GM19397 (cell line): ENCODE data around the gene ISCA1.

Experiments
- ATAC-seq: cut with Tn5 transposase; IDR thresholded peaks from one replicate; pipeline ENCODE4 v1.9.1; 2021; ENCODE audit warnings: mild to moderate bottlenecking, moderate library complexity; ENCODE audit not compliant: unreplicated experiment

Gene ISCA1

GRCh38 chr9:86286278-86286677 is 3.9 kb upstream of the ISCA1 start:
- ATAC-seq, result no peak

- no peak for ATAC-seq
Measured at GRCh38 chr9:86285261-86285660, 2.9 kb upstream of the ISCA1 start.

- peak; percentile 9 for ATAC-seq
Measured at GRCh38 chr9:86282979-86283535, 719 bp upstream of the ISCA1 start.

GRCh38 chr9:86281593-86282076 is 703 bp downstream of the ISCA1 start:
- ATAC-seq, result peak; percentile 30

- ATAC-seq, result no peak
Measured at GRCh38 chr9:86280580-86280979, 1.8 kb downstream of the ISCA1 start.

- no peak for ATAC-seq
Measured at GRCh38 chr9:86279839-86280238, 2.5 kb downstream of the ISCA1 start.

- ATAC-seq, result no peak
Measured at GRCh38 chr9:86277072-86277471, 5.3 kb downstream of the ISCA1 start.

- no peak for ATAC-seq
Measured at GRCh38 chr9:86275962-86276361, 6.4 kb downstream of the ISCA1 start.

GRCh38 chr9:86274821-86275643 is 7.3 kb downstream of the ISCA1 start:
- no peak for ATAC-seq

GRCh38 chr9:86272221-86272620 is 10.1 kb downstream of the ISCA1 start:
- ATAC-seq, result no peak

- no peak for ATAC-seq
Measured at GRCh38 chr9:86263876-86264275, 18.5 kb downstream of the ISCA1 start.

GRCh38 chr9:86262492-86262891 is 19.8 kb downstream of the ISCA1 start:
- ATAC-seq, result no peak

- ATAC-seq, result no peak
Measured at GRCh38 chr9:86259557-86259956, 22.8 kb downstream of the ISCA1 start, which contains the start of gene C9orf153. Gene C9orf153, minus strand, starts transcription at chr9:86259657. Its CDS starts 30,054 bp downstream, at chr9:86229603.

GRCh38 chr9:86257391-86257790 is 24.9 kb downstream of the ISCA1 start:
- no peak for ATAC-seq

GRCh38 chr9:86256653-86257052 is 25.7 kb downstream of the ISCA1 start:
- no peak for ATAC-seq

GRCh38 chr9:86253577-86253976 is 28.8 kb downstream of the ISCA1 start:
- ATAC-seq, result no peak

- ATAC-seq, result no peak
Measured at GRCh38 chr9:86252870-86253269, 29.5 kb downstream of the ISCA1 start.

GRCh38 chr9:86250123-86250522 is 32.2 kb downstream of the ISCA1 start:
- no peak for ATAC-seq

- ATAC-seq, result no peak
Measured at GRCh38 chr9:86248746-86249145, 33.6 kb downstream of the ISCA1 start.

- ATAC-seq, result peak; percentile 81
Measured at GRCh38 chr9:86246752-86247161, 35.6 kb downstream of the ISCA1 start.

- ATAC-seq, result no peak
Measured at GRCh38 chr9:86242071-86242470, 40.3 kb downstream of the ISCA1 start.

GRCh38 chr9:86241216-86241615 is 41.1 kb downstream of the ISCA1 start:
- ATAC-seq, result no peak
